Left ventricle myocardium inferior (tissue), 1 donor: ENCODE data around the gene TMEM187. TPM values are rescaled to one million over a fixed set of nuclear protein-coding genes. Genes with fewer than 3 reads are reported as not detected.

Source experiments
- DNase-seq: peaks from one replicate; pipeline ENCODE4 v3.0.0-alpha.2; 2020
- H3K27ac ChIP-seq: fragments of 200-600 bp; replicated peaks from 2 replicates; pipeline ENCODE4 v1.8.0; 2021
- H3K27me3 ChIP-seq: fragments of 200-600 bp; 2 replicates; pipeline ENCODE4 v1.8.0; 2021; ENCODE audit warnings: low read depth
- H3K36me3 ChIP-seq: fragments of 200-600 bp; 2 replicates; pipeline ENCODE4 v1.8.0; 2021
- H3K4me1 ChIP-seq: fragments of 200-600 bp; 2 replicates; pipeline ENCODE4 v1.8.0; 2021
- H3K4me3 ChIP-seq: fragments of 200-600 bp; 2 replicates; pipeline ENCODE4 v1.8.0; 2021; ENCODE audit warnings: mild to moderate bottlenecking, moderate library complexity
- H3K9me3 ChIP-seq: fragments of 200-600 bp; replicated peaks from 2 replicates; pipeline ENCODE4 v1.8.0; 2021
- CTCF ChIP-seq: fragments of 200-600 bp; IDR thresholded peaks from 2 replicates; pipeline ENCODE4 v1.8.0; 2021; ENCODE audit warnings: antibody characterized with exemption, mild to moderate bottlenecking, borderline replicate concordance
- intact Hi-C: fragments of 100-400 bp; cut with micrococcal nuclease; formaldehyde crosslinking; loops from one replicate; pipeline ENCODE4 v1.11.0; 2022
- total RNA-seq: library from RNA; stranded (reverse); fragmentation: NEBNext Ultra II Directional; extraction: Animal tissue kit (Norgen Biotek cat#: 25700); gene quantifications from one replicate; pipeline ENCODE4 v1.2.1, GENCODE V29; 2021
- donor health status: DM: no; HTN: yes; CAD: no; lungs with severe emphysema.

Gene TMEM187
- total RNA-seq, 1 donor from 2014 or later: 6.4 TPM

GRCh38 chrX:154006947-154007346 lies 34.4 kb downstream of the TMEM187 start:
- Histone ChIP-seq H3K9me3 (no peaks in the 10 kb centered on the region), H3K4me1 (no peaks in the 10 kb centered on the region), H3K27me3 (no peaks in the 10 kb centered on the region), H3K4me3 (no peak overlapping the region), H3K36me3 (no peaks in the 10 kb centered on the region), H3K27ac (no peak overlapping the region)
- TF ChIP-seq CTCF: no peak
- intact Hi-C loops: no loop called here
- no peak for DNase-seq

DNA sequence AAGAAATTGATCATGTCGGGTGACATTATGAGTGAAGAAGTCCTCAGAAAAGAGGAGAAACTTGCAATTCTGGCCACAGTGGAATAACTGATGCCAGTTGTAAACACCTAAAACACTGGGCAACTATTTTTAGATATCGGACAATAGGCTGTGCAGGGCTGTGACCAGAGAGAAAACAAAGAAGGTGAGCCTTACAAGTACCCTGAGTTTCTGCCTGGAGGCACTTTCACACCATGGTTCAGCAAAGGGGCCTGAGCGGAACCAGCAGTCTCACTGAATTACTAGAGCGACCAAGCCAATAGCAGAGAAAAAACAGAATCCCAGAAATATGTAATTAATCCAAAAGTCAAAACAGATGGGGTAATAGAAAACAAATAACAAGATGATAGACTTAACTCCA lies 36.0 kb downstream of the TMEM187 start:
- Histone ChIP-seq H3K9me3 (no peaks in the 10 kb centered on the region), H3K36me3 (no peaks in the 10 kb centered on the region), H3K4me1 (peaks cover 2% of the 10 kb centered on the region), H3K27ac (no peak overlapping the region), H3K4me3 (no peak overlapping the region), H3K27me3 (no peaks in the 10 kb centered on the region)
- intact Hi-C loops: no loop called here
- no peak for TF ChIP-seq CTCF
- DNase-seq: no peak

DNA sequence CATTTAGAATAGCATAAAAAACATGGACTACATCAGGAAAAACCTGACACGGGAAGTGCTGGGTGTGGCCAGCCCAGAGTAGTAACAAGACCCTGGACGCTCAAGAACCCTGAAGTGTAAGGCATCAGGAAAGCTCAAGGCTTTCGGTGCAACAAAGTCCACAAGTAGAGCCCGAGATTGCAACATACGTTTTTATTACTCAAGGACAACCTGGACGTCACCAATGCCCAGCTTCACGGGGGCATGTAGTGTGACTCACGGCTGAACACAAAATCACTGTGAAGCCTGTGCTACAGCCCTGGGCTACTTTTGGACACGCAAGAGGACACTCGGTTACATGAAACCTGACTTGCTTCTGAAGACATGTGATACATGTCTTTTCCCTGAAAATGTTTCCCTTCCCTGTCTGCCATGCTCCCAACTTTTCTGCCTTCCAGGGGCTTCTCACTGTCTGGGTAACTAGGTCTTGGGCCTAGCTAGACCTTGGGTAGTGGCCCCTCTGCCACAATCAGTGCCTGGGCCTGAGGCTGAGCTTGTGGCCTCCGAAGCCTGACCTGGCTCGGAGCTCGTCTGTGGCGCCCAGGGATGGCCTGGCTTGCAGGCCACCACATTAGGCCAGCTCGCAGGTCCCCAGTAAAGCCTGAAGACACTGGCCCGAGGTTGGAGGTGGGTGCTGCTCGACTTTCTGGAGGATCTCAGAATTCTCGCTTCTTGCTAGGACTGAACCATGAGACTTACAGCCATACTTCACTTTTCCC lies 38.0 kb downstream of the TMEM187 start:
- Histone ChIP-seq H3K36me3 (no peaks in the 10 kb centered on the region), H3K27ac (no peak overlapping the region), H3K9me3 (no peaks in the 10 kb centered on the region), H3K4me3 (no peak overlapping the region), H3K27me3 (no peaks in the 10 kb centered on the region), H3K4me1 (peaks cover 6% of the 10 kb centered on the region)
- DNase-seq: no peak
- intact Hi-C loops: loop anchor here (5.0 kb wide), 1 partner anchor 42 kb away; no protein-coding TSS in a partner anchor
- no peak for TF ChIP-seq CTCF

GRCh38 chrX:154011376-154012335 lies 39.1 kb downstream of the TMEM187 start:
- intact Hi-C loops: loop anchor here (5.0 kb wide), 1 partner anchor 41 kb away; no protein-coding TSS in a partner anchor
- TF ChIP-seq CTCF: no peak
- Histone ChIP-seq H3K27me3 (no peaks in the 10 kb centered on the region), H3K36me3 (peaks cover 9% of the 10 kb centered on the region), H3K4me3 (no peak overlapping the region), H3K9me3 (no peaks in the 10 kb centered on the region), H3K27ac (no peak overlapping the region), H3K4me1 (peaks cover 6% of the 10 kb centered on the region)
- no peak for DNase-seq

GRCh38 chrX:154012336-154012991 lies 39.9 kb downstream of the TMEM187 start:
- peaks cover 10% of the 10 kb centered on the region for H3K36me3 ChIP-seq
- TF ChIP-seq CTCF: no peak
- no peak overlapping the region for H3K27ac ChIP-seq
- peaks cover 6% of the 10 kb centered on the region for H3K4me1 ChIP-seq
- DNase-seq: no peak
- intact Hi-C loops: loop anchor here (5.0 kb wide), 1 partner anchor 40 kb away; no protein-coding TSS in a partner anchor
- H3K9me3 ChIP-seq: no peaks in the 10 kb centered on the region
- H3K4me3 ChIP-seq: no peak overlapping the region
- no peaks in the 10 kb centered on the region for H3K27me3 ChIP-seq
